Colon (tissue), 2 donors: ENCODE results near the gene TMEM236.
A peak's percentile ranks its signal among the peaks of the same experiment; 100 is the strongest.

Source experiments
- FAIRE-seq: peaks from 2 replicates; lab custom pipeline; 2012; peaks lifted over from hg19 to GRCh38; lab: Jason Lieb, UNC
- donor health status: control.
- donor health status: control.

TMEM236 gene

GRCh38 chr10:17788646-17789045 is 36.6 kb downstream of the TMEM236 start:
- no peak for FAIRE-seq

- FAIRE-seq, result no peak
These were observed 37.4 kb downstream of the TMEM236 start for GRCh38 chr10:17789396-17789795.

- FAIRE-seq, result no peak
These were observed 38.6 kb downstream of the TMEM236 start for GRCh38 chr10:17790651-17791050.

GRCh38 chr10:17792991-17793390 is 41.0 kb downstream of the TMEM236 start:
- FAIRE-seq, result no peak

- FAIRE-seq, result peak; percentile 98
These were observed 42.0 kb downstream of the TMEM236 start for GRCh38 chr10:17793823-17794644.

GRCh38 chr10:17795083-17795482 is 43.1 kb downstream of the TMEM236 start:
- FAIRE-seq, result peak; percentile 14

- no peak for FAIRE-seq
These were observed 44.0 kb downstream of the TMEM236 start for GRCh38 chr10:17795813-17796594.

GRCh38 chr10:17801507-17801906 is 49.5 kb downstream of the TMEM236 start:
- FAIRE-seq, result no peak

- no peak for FAIRE-seq
These were observed 50.3 kb downstream of the TMEM236 start for GRCh38 chr10:17802350-17802749.

- no peak for FAIRE-seq
These were observed 51.0 kb downstream of the TMEM236 start for GRCh38 chr10:17802976-17803375.

- FAIRE-seq, result no peak
These were observed 53.3 kb downstream of the TMEM236 start for GRCh38 chr10:17805330-17805729.

GRCh38 chr10:17805921-17806577 is 54.0 kb downstream of the TMEM236 start:
- no peak for FAIRE-seq

GRCh38 chr10:17808971-17809841 is 57.2 kb downstream of the TMEM236 start, which contains the start of gene MRC1:
Gene MRC1, plus strand, starts transcription at chr10:17809348. Its CDS starts 118 bp downstream, at chr10:17809466.
- FAIRE-seq, result no peak

- no peak for FAIRE-seq
These were observed 59.3 kb downstream of the TMEM236 start for GRCh38 chr10:17811146-17811865.

GRCh38 chr10:17814973-17815372 is 63.0 kb downstream of the TMEM236 start:
- no peak for FAIRE-seq

- FAIRE-seq, result no peak
These were observed 64.2 kb downstream of the TMEM236 start for GRCh38 chr10:17816199-17816598.

GRCh38 chr10:17817316-17817715 is 65.3 kb downstream of the TMEM236 start:
- FAIRE-seq, result no peak

- no peak for FAIRE-seq
These were observed 65.8 kb downstream of the TMEM236 start for GRCh38 chr10:17817790-17818189.

GRCh38 chr10:17819836-17820235 is 67.8 kb downstream of the TMEM236 start:
- FAIRE-seq, result no peak

- no peak for FAIRE-seq
These were observed 68.9 kb downstream of the TMEM236 start for GRCh38 chr10:17820943-17821342.

- FAIRE-seq, result no peak
These were observed 69.9 kb downstream of the TMEM236 start for GRCh38 chr10:17821893-17822292.
